GM10266 (cell line): Measurements from ENCODE around the gene TMEM97.

Experiments used
- DNase-seq: peaks from one replicate; pipeline ENCODE4 v3.0.0; 2012; ENCODE audit errors: extremely low spot score
- CTCF ChIP-seq: IDR thresholded peaks from 2 replicates; pipeline ENCODE4 v1.5.1; 2012; ENCODE audit warnings: mild to moderate bottlenecking, low read depth; ENCODE audit not compliant: control insufficient read depth, insufficient read depth; ENCODE audit errors: missing control alignments

Gene TMEM97

DNA sequence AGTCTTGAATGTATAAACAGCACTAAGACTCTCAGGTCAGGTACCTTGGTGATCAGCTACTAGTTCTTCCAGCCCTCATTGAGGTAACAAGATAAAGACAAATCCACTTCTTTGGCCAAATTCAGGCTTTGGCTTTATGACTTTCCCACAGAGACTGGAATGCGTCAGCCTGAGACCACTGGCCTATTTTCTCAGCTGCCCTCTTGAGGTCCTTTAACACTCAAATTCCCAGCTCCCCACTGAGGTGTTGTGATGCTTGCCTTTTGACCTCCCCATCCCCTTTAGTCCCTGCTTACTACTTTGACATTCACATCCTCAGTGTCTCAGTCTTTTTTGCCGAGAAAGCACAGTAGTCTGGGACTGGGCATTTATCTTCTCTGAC lies 27.2 kb downstream of the TMEM97 start:
- DNase-seq = no peak
- TF ChIP-seq CTCF = no peak

DNA sequence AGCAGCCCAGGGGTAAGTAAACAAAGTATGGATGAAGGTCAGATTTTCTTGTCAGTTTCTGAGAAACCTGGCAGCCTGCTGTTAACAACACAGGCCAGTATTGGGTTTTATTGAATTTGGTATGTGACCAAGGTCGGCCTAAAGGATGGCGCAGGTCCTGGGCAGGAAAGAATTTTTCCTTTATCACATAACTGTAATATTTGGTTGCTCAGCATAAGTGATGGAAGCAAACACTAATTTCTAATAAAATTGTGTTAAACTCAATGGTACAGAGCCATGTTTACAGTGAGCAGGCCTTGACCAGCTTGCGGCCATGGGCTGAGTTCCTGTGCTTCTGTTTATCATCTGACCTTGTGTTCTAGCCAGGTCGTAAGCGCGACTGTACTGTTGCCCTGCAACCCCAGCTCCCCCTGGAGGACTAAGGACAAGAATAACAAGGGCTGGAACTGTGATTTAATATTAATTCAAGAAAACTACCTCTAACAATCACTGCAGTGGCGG lies 27.8 kb downstream of the TMEM97 start:
- peak; percentile 21 for TF ChIP-seq CTCF
- DNase-seq = no peak

- no peak for TF ChIP-seq CTCF
- no peak for DNase-seq
Observed at GRCh38 chr17:28347261-28347891, 28.4 kb downstream of the TMEM97 start.

- TF ChIP-seq CTCF = no peak
- DNase-seq = no peak
Observed at GRCh38 chr17:28348979-28349378, 30.0 kb downstream of the TMEM97 start.

DNA sequence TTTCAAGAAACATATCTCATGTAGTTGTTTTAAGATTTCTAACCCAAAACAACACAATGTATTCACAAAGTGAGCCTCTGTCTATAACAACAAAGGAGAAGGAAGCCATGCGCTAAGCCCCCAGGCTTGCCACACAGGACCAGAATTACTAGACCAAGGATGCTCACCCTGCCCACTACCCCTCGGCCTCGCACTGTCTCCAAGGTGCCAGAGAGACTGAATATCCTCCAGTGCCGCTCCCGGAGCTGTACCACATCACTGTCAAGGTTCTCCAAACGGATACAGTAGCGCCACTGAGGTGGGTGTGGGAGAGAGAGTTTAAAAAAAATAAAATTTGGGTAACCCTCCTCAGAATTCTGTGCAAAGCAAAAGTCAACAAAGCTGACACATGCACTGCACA lies 31.3 kb downstream of the TMEM97 start:
- no peak for DNase-seq
- no peak for TF ChIP-seq CTCF

- no peak for TF ChIP-seq CTCF
- peak; percentile 96 for DNase-seq
Observed at GRCh38 chr17:28357061-28357900, 38.3 kb downstream of the TMEM97 start, which contains the start of gene POLDIP2. Gene POLDIP2 (minus strand): TSS chr17:28357527. CDS start chr17:28357448, 79 bp downstream.

GRCh38 chr17:28357901-28358197 lies 38.8 kb downstream of the TMEM97 start:
- no peak for DNase-seq
- no peak for TF ChIP-seq CTCF
